Muscle of back (tissue), 11 donors: ENCODE data around the gene CNIH2. TPM values are rescaled to one million over a fixed set of nuclear protein-coding genes. Genes with fewer than 3 reads are reported as not detected.
"Not testable (repeated sequence)": the region's sequence is repeated elsewhere in the genome, so short reads cannot be mapped to it uniquely, and the experiment has no call there.

Experiments
- DNase-seq, 3 donors: peaks; one replicate each; pipeline versions ENCODE4 v3.0.0 to v3.0.0-alpha.2; 2013
- polyA plus RNA-seq, 10 donors: library from polyadenylated mRNA; unstranded; fragments of 120-200 nt; gene quantifications; one replicate each; pipeline ENCODE4 v1.2.1, GENCODE V29; 2013; ENCODE audit not compliant: insufficient read length in 10 of 10

CNIH2 gene
- polyA plus RNA-seq, 10 donors = 2.2 to 5.3 (median 3.9) TPM

- DNase-seq = peak in 2 of 3 donors; percentile 85 to 97
These were observed 35.6 kb downstream of the CNIH2 start for GRCh38 chr11:66313321-66314185.

GRCh38 chr11:66314186-66314501, 36.2 kb downstream of the CNIH2 start:
- DNase-seq = no peak

- no peak for DNase-seq
These were observed 36.9 kb downstream of the CNIH2 start for GRCh38 chr11:66314561-66315497.

GRCh38 chr11:66315498-66315885, 37.5 kb downstream of the CNIH2 start:
- no peak for DNase-seq

DNA sequence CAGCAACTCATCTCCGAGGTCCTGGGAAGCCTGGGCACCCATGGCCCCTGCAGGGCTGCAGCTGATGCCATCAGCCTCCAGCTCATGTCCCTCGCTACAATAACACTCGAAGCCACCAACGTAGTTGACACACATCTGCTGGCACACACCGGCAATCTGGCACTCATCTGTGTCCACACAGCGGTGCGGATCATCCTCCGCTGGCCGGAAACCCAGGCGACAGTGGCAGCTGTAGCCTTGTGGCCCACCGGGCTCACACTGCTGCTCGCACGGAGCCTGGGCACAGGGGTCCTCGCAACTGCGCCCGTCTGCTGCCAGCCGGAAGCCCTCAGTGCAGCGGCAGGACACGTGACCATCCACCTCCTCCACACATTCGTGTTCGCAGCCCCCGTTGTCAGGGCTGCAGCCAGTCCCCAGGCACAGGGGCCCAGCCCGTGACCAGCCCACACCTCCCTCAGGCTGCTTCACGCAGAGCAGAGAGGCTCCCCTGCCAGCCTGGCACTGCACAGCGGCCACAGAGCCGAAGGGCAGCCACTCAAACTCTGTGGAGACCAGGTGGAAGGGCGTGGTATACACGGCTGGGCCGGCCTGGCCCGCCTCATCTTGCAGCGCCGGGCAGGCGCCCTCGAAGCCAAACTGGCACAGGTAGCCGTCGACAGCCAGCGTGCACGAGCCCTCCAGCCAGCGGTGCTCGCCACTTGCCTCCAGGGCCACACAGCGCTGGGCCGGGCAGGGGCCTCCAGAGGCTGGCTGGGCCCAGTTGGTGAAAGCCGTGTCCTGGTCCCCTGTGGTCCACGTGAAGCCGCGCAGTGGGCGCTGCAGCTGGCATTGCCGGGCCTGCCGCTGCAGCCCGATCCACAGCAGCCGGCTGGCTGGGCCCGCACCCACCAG, 38.2 kb downstream of the CNIH2 start:
- peak in 1 of 3 donors; percentile 42 for DNase-seq

DNA sequence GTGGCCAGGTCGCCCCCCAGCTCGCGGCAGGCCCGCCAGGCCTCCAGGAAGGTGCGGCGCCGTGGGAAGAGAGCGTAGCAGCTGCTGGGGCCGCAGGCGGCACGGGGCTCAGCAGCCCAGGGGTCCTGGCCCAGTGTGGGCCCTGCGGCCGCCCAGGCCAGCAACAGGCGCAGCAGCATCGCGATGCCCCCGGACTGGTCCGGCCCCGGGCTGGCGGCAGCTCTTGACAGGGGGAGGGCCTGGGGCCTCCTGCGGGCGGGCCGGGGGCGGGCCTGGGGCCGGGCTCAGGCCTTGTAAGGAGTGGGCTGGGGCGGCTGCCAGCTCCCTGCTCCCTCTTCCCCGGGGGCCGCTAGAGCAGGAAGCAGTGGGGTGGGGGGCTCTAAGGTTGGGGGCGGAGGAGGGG, 38.9 kb downstream of the CNIH2 start, which contains the start of gene CD248:
Gene CD248, minus strand, starts transcription at position 196 of the 403 bp plus-strand sequence. Its CDS starts 17 bp downstream, at position 179.
- DNase-seq = peak; percentile 86 to 94 (median 90)

- peak; percentile 60 to 86 (median 64) for DNase-seq
These were observed 39.3 kb downstream of the CNIH2 start for GRCh38 chr11:66317322-66317722.

- DNase-seq = peak; percentile 47 to 80 (median 77)
These were observed 40.0 kb downstream of the CNIH2 start for GRCh38 chr11:66317723-66318599.

- DNase-seq = no peak
These were observed 40.6 kb downstream of the CNIH2 start for GRCh38 chr11:66318600-66318970.

DNA sequence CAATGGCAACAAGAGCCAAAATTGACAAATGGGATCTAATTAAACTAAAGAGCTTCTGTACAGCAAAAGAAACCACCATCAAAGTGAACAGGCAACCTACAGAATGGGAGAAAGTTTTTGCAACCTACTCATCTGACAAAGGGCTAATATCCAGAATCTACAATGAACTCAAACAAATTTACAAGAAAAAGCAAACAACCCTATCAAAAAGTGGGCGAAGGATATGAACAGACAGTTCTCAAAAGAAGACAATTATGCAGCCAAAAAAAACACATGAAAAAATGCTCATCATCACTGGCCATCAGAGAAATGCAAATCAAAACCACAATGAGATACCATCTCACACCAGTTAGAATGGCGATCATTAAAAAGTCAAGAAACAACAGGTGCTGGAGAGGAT, 42.3 kb downstream of the CNIH2 start:
- not testable (repeated sequence) for DNase-seq

DNA sequence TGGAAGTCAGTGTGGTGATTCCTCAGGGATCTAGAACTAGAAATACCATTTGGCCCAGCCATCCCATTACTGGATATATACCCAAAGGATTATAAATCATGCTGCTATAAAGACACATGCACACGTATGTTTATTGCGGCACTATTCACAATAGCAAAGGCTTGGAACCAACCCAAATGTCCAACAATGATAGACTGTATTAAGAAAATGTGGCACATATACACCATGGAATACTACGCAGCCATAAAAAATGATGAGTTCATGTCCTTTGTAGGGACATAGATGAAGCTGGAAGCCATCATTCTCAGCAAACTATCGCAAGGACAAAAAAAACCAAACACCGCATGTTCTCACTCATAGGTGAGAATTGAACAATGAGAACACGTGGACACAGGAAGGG, 42.8 kb downstream of the CNIH2 start:
- not testable (repeated sequence) for DNase-seq

GRCh38 chr11:66321606-66322005, 43.6 kb downstream of the CNIH2 start:
- DNase-seq = no peak

- DNase-seq = peak in 1 of 3 donors; percentile 59
These were observed 44.9 kb downstream of the CNIH2 start for GRCh38 chr11:66322732-66323427.

DNA sequence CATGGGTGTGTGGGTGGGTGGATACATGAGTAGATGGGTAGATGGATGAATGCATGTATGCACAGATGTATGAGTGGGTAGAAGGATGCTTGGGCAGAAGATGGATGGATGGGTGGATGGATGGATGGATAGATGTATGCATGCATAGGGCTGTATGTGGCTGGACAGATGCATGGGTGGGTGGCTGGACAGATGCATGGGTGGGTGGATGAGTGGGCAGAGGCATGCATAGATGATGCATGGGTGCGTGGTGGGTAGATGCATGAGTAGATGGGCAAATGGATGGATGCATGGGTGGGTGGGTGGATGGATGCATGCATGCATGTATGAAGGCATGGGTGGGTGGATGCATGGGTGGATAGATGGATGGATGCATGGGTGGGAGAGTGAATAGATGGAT, 45.7 kb downstream of the CNIH2 start:
- no peak for DNase-seq

DNA sequence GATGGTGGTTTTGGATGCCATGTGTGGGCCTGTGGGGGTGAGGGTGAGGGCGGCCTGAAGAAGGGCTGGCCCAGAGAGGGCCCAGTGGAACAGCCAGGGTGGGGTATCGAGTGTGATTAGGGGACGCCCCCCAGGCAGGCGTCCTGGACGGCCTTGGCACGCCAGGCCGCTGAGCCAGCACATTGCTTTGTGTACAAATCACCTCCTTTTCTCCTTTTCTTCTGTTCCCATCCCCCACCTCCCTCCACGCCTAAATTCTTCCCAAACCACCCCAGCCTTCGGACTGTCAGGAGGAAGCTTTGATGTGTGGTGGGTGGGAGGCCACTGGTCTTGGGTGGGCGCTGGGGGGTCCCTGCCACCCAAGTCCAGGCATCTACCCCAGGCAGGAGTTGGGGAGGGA, 46.7 kb downstream of the CNIH2 start:
- no peak for DNase-seq

GRCh38 chr11:66325263-66325671, 47.3 kb downstream of the CNIH2 start:
- peak in 1 of 3 donors; percentile 55 for DNase-seq

DNA sequence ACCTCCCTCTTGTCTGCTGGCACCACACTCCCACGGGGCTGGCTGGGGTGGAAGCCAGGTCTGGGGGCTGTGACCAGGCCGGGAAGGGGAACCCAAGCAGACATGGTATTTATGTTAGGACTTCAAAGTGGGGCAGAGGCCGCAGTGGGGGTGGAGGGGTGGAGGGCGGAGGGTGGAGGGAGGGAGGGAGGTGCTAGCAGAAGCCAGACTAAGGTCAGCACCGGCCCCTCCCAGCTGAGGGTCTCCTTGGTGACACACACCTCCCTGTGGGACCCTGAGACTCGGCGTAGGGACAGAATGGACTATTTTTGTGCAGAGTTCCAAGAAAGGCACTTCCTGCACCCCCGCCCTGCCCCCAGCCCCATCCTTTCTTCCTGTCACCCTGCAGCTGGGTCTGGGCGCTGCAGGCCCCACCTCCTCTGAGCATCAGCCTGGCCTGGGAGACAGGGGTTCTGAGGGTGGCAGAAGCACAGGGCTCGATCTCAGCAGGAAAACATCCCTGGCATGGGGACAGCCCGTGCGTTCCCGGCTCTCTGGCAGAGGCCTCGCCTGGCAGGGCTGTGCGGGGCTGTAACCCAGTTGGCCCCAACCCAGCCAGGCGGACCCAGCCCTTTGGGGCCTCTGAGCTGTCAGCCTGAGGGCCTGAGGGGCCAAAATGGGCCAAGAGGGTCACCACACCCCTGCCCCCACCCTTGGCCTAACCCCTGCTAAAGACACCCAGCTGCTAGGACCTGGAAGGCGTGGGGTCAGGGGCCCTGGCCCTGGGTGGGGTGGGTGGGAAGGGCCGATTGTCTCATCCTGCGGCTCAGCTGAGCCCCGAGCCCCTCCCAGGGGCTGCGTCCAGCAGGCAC, 48.5 kb downstream of the CNIH2 start:
- peak in 2 of 3 donors; percentile 63 to 78 for DNase-seq

GRCh38 chr11:66327171-66328030, 49.4 kb downstream of the CNIH2 start:
- peak in 2 of 3 donors; percentile 36 to 77 for DNase-seq
